ENCODE results near the gene SHISAL2B. TPM values are rescaled to one million over a fixed set of nuclear protein-coding genes. Genes with fewer than 3 reads are reported as not detected.

Gene SHISAL2B
- total RNA-seq, 4 donors from 2014 or later, result not detected

- H3K9me3 ChIP-seq, result no peaks in the 10 kb centered on the region
- DNase-seq (ENCODE audit: low spot score in 2 of 2), result no peak
- TF ChIP-seq POLR2AphosphoS5 (IDR thresholded peaks at IDR 0.05) (no peak), POLR2A (IDR thresholded peaks at IDR 0.05) (no peak), EP300 (IDR thresholded peaks at IDR 0.05) (no peak)
- TF ChIP-seq, protein P1, sequence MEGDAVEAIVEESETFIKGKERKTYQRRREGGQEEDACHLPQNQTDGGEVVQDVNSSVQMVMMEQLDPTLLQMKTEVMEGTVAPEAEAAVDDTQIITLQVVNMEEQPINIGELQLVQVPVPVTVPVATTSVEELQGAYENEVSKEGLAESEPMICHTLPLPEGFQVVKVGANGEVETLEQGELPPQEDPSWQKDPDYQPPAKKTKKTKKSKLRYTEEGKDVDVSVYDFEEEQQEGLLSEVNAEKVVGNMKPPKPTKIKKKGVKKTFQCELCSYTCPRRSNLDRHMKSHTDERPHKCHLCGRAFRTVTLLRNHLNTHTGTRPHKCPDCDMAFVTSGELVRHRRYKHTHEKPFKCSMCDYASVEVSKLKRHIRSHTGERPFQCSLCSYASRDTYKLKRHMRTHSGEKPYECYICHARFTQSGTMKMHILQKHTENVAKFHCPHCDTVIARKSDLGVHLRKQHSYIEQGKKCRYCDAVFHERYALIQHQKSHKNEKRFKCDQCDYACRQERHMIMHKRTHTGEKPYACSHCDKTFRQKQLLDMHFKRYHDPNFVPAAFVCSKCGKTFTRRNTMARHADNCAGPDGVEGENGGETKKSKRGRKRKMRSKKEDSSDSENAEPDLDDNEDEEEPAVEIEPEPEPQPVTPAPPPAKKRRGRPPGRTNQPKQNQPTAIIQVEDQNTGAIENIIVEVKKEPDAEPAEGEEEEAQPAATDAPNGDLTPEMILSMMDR (IDR thresholded peaks at IDR 0.05), result no peak
- H3K27ac ChIP-seq, result no peak overlapping the region
- no peaks in the 10 kb centered on the region for H3K27me3 ChIP-seq
- H3K4me1 ChIP-seq, result no peaks in the 10 kb centered on the region
- no peak overlapping the region for H3K4me3 ChIP-seq
- H3K36me3 ChIP-seq, result peaks cover 47% of the 10 kb centered on the region
- 95% methylated on average over 3 of the region's 3 CpGs for whole genome bisulfite sequencing
These were observed 32.3 kb downstream of the SHISAL2B start for GRCh38 chr5:64722588-64722987.

GRCh38 chr5:64727150-64727549, 36.8 kb downstream of the SHISAL2B start:
- 88% methylated on average over 2 of the region's 2 CpGs for WGBS
- Histone ChIP-seq H3K4me1 (no peaks in the 10 kb centered on the region), H3K27ac (no peak overlapping the region), H3K36me3 (peaks cover 46% of the 10 kb centered on the region), H3K27me3 (no peaks in the 10 kb centered on the region), H3K9me3 (no peaks in the 10 kb centered on the region), H3K4me3 (no peak overlapping the region)
- TF ChIP-seq EP300 (IDR thresholded peaks at IDR 0.05) (no peak), POLR2AphosphoS5 (IDR thresholded peaks at IDR 0.05) (no peak)
- DNase-seq (ENCODE audit: low spot score in 2 of 2), result no peak

GRCh38 chr5:64742411-64742810, 52.1 kb downstream of the SHISAL2B start:
- Histone ChIP-seq H3K27me3 (no peaks in the 10 kb centered on the region), H3K9me3 (no peaks in the 10 kb centered on the region), H3K4me3 (no peak overlapping the region), H3K36me3 (peaks cover 22% of the 10 kb centered on the region), H3K27ac (no peak overlapping the region), H3K4me1 (no peaks in the 10 kb centered on the region)
- no peak for TF ChIP-seq POLR2A (IDR thresholded peaks at IDR 0.05)
- no peak for TF ChIP-seq EP300 (IDR thresholded peaks at IDR 0.05)
- TF ChIP-seq, protein P1 (IDR thresholded peaks at IDR 0.05), result no peak
- TF ChIP-seq POLR2AphosphoS5 (IDR thresholded peaks at IDR 0.05), result no peak
- 86% methylated on average over 1 of the region's 1 CpG for WGBS
- no peak for DNase-seq (ENCODE audit: low spot score in 2 of 2)

GRCh38 chr5:64742821-64743220, 52.5 kb downstream of the SHISAL2B start:
- Histone ChIP-seq H3K4me3 (no peak overlapping the region), H3K4me1 (no peaks in the 10 kb centered on the region), H3K27me3 (no peaks in the 10 kb centered on the region), H3K36me3 (peaks cover 24% of the 10 kb centered on the region), H3K27ac (no peak overlapping the region), H3K9me3 (no peaks in the 10 kb centered on the region)
- no peak for DNase-seq (ENCODE audit: low spot score in 2 of 2)
- no peak for TF ChIP-seq POLR2AphosphoS5 (IDR thresholded peaks at IDR 0.05)
- no peak for TF ChIP-seq POLR2A (IDR thresholded peaks at IDR 0.05)
- TF ChIP-seq, protein P1 (IDR thresholded peaks at IDR 0.05), result no peak
- no peak for TF ChIP-seq EP300 (IDR thresholded peaks at IDR 0.05)

DNA sequence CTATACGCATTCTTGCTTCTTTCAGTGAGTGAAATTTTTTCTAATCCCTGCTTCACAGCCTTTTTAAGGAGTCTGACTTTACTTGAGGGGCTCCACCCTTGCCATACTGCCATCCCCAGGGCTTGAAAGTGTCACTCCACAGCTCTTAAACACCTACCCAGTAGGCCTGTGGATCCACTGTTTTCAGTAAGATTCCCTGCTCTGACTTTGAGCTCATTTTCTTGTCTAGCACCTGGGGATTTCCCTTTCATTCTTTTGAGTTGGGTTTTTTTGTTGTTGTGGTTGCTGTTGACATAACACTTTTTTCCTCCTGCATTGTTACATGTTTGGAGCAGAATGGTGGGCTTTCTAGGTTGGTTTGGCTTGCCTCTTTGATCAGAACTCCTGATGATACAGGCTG, 54.6 kb downstream of the SHISAL2B start:
- H3K36me3 ChIP-seq, result peaks cover 10% of the 10 kb centered on the region
- H3K27ac ChIP-seq, result no peak overlapping the region
- no peak for DNase-seq (ENCODE audit: low spot score in 2 of 2)
- H3K9me3 ChIP-seq, result no peaks in the 10 kb centered on the region
- 95% methylated on average over 1 of the region's 1 CpG for WGBS
- H3K27me3 ChIP-seq, result no peaks in the 10 kb centered on the region
- TF ChIP-seq POLR2A (IDR thresholded peaks at IDR 0.05) (no peak), POLR2AphosphoS5 (IDR thresholded peaks at IDR 0.05) (no peak), EP300 (IDR thresholded peaks at IDR 0.05) (no peak)
- TF ChIP-seq, protein P1 (IDR thresholded peaks at IDR 0.05), result no peak
- no peak overlapping the region for H3K4me3 ChIP-seq
- H3K4me1 ChIP-seq, result no peaks in the 10 kb centered on the region

DNA sequence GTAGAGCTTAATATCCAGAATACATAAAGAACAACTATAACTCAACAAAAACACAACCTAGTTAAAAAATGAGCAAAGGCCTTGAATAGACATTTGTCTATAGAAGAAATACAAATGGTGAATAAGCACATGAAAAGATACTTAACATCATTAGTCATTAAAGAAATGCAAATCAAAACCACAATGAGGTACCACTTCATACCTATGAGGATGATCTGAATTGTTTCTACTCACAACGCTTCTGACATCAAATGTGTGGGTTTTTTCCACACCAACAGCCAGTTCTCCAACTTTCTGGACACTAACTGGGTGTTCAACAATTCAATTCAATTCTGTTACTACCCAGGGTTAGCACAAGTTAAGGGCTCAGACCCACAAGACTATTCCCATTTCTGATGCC, 56.1 kb downstream of the SHISAL2B start:
- DNase-seq (ENCODE audit: low spot score in 2 of 2), result no peak
- no peaks in the 10 kb centered on the region for H3K27me3 ChIP-seq
- peaks cover 2% of the 10 kb centered on the region for H3K36me3 ChIP-seq
- no peaks in the 10 kb centered on the region for H3K4me1 ChIP-seq
- TF ChIP-seq, protein P1 (IDR thresholded peaks at IDR 0.05), result no peak
- TF ChIP-seq POLR2AphosphoS5 (IDR thresholded peaks at IDR 0.05) (no peak), POLR2A (IDR thresholded peaks at IDR 0.05) (no peak), EP300 (IDR thresholded peaks at IDR 0.05) (no peak)
- 79% methylated on average over 1 of the region's 1 CpG for WGBS
- no peak overlapping the region for H3K4me3 ChIP-seq
- H3K27ac ChIP-seq, result no peak overlapping the region
- no peaks in the 10 kb centered on the region for H3K9me3 ChIP-seq

Data from suprapubic skin (tissue), 4 donors.